GM19023 (cell line): ENCODE results near the gene RANBP3.

Source experiments
- ATAC-seq: cut with Tn5 transposase; IDR thresholded peaks from one replicate; pipeline ENCODE4 v1.9.1; 2021; ENCODE audit warnings: mild to moderate bottlenecking, moderate library complexity; ENCODE audit not compliant: unreplicated experiment

Gene RANBP3

GRCh38 chr19:5952193-5953029 is 25.5 kb downstream of the RANBP3 start:
- ATAC-seq: no peak

GRCh38 chr19:5951338-5951861 is 26.5 kb downstream of the RANBP3 start:
- ATAC-seq: no peak

GRCh38 chr19:5950741-5951140 is 27.2 kb downstream of the RANBP3 start:
- ATAC-seq: no peak

GRCh38 chr19:5949792-5950305 is 28.1 kb downstream of the RANBP3 start:
- no peak for ATAC-seq

GRCh38 chr19:5948752-5949564 is 29.0 kb downstream of the RANBP3 start:
- no peak for ATAC-seq

GRCh38 chr19:5947435-5947834 is 30.5 kb downstream of the RANBP3 start:
- no peak for ATAC-seq

- no peak for ATAC-seq
Observed at GRCh38 chr19:5943623-5944022, 34.3 kb downstream of the RANBP3 start.

GRCh38 chr19:5943045-5943444 is 34.9 kb downstream of the RANBP3 start:
- ATAC-seq: no peak

- no peak for ATAC-seq
Observed at GRCh38 chr19:5941673-5942072, 36.3 kb downstream of the RANBP3 start.

- no peak for ATAC-seq
Observed at GRCh38 chr19:5940260-5941208, 37.4 kb downstream of the RANBP3 start.

- ATAC-seq: no peak
Observed at GRCh38 chr19:5937550-5937949, 40.4 kb downstream of the RANBP3 start.

- ATAC-seq: no peak
Observed at GRCh38 chr19:5936292-5936592, 41.7 kb downstream of the RANBP3 start.

GRCh38 chr19:5935473-5936291 is 42.3 kb downstream of the RANBP3 start:
- ATAC-seq: no peak

GRCh38 chr19:5934774-5935472 is 43.0 kb downstream of the RANBP3 start:
- no peak for ATAC-seq

- no peak for ATAC-seq
Observed at GRCh38 chr19:5934069-5934401, 43.9 kb downstream of the RANBP3 start.

- no peak for ATAC-seq
Observed at GRCh38 chr19:5933391-5934068, 44.4 kb downstream of the RANBP3 start.

GRCh38 chr19:5932609-5933262 is 45.2 kb downstream of the RANBP3 start:
- ATAC-seq: no peak

GRCh38 chr19:5932146-5932545 is 45.8 kb downstream of the RANBP3 start:
- ATAC-seq: no peak
